H1 (cell line): ENCODE data around the gene SYDE1. TPM values are rescaled to one million over a fixed set of nuclear protein-coding genes. Genes with fewer than 3 reads are reported as not detected.

Source experiments
- CHD2 ChIP-seq: IDR thresholded peaks from 2 replicates; pipeline ENCODE4 v1.6.1; 2012; ENCODE audit warnings: low read length, improper control_type of control experiment
- CREB1 ChIP-seq: IDR thresholded peaks from 2 replicates; pipeline ENCODE4 v1.6.1; 2012; ENCODE audit warnings: inconsistent platforms
- GABPA ChIP-seq: IDR thresholded peaks from 2 replicates; pipeline ENCODE4 v1.6.1; 2011; ENCODE audit warnings: mild to moderate bottlenecking, low read length, moderate library complexity, borderline replicate concordance; ENCODE audit not compliant: insufficient read depth
- GTF2F1 ChIP-seq: IDR thresholded peaks from 2 replicates; pipeline ENCODE4 v1.6.1; 2012; ENCODE audit warnings: low read depth, low read length, improper control_type of control experiment, borderline replicate concordance
- KDM1A ChIP-seq: fragments of 200-600, 300-600 bp; sonication (generic); IDR thresholded peaks from 2 replicates; pipeline ENCODE4 v1.7.1; 2016; ENCODE audit warnings: mild to moderate bottlenecking, low read length, borderline replicate concordance
- PHF8 ChIP-seq: fragments of 200-600 bp; sonication (generic); conservative IDR thresholded peaks from 2 replicates; pipeline ENCODE4 v1.7.1; 2012; ENCODE audit warnings: low read depth, mild to moderate bottlenecking, inconsistent platforms, low read length, moderate library complexity
- RFX5 ChIP-seq: IDR thresholded peaks from 2 replicates; pipeline ENCODE4 v1.6.1; 2011; ENCODE audit warnings: low read depth, low read length, improper control_type of control experiment, borderline replicate concordance
- TAF7 ChIP-seq: optimal IDR thresholded peaks from 2 replicates; pipeline ENCODE3; 2011; ENCODE audit warnings: low read depth, mild to moderate bottlenecking, inconsistent platforms, low read length, moderate library complexity, borderline replicate concordance
- TCF12 ChIP-seq: IDR thresholded peaks from 2 replicates; pipeline ENCODE4 v1.6.1; 2011; ENCODE audit warnings: low read depth, mild to moderate bottlenecking, low read length
- ZNF274 ChIP-seq: IDR thresholded peaks from 2 replicates; pipeline ENCODE4 v1.7.0; 2012; ENCODE audit warnings: low read length, borderline replicate concordance; ENCODE audit errors: extremely low read depth
- polyA plus RNA-seq, 7 experiments: library from polyadenylated mRNA; depleted of rRNA in 3 of 7; stranded (reverse) in 5 of 7; unstranded in 2 of 7; fragments of >200 nt in 5 of 7; fragments of 200-250 nt in 2 of 7; gene quantifications; 1 replicate in 5 of 7; 2 replicates in 1 of 7; 4 replicates in 1 of 7; pipeline versions ENCODE4 v1.2.1 to v1.2.3, GENCODE V29; 2011 to 2013; ENCODE audit warnings: missing spikeins in 2 of 7, mixed read lengths in 2 of 7
- total RNA-seq: library from RNA; stranded (reverse); fragmentation: NEBNext Ultra II Directional; extraction: Animal tissue kit (Norgen Biotek cat#: 25700); gene quantifications from 2 replicates; pipeline ENCODE4 v1.2.1, GENCODE V29; 2021
- TF ChIP-seq, protein P1 (sequence below): fragments of 300-600 bp; sonication (generic); IDR thresholded peaks from 2 replicates; pipeline ENCODE4 v1.7.1; 2012; ENCODE audit warnings: low read length, moderate library complexity, mild to moderate bottlenecking, inconsistent platforms; ENCODE audit not compliant: insufficient replicate concordance

SYDE1 gene
- total and polyA plus RNA-seq, 2 of the 8 experiments (the other 6 are each of a cell fraction or from before 2014, with no cell fraction given): 12.0 to 16.8 TPM

- TF ChIP-seq, protein P1, sequence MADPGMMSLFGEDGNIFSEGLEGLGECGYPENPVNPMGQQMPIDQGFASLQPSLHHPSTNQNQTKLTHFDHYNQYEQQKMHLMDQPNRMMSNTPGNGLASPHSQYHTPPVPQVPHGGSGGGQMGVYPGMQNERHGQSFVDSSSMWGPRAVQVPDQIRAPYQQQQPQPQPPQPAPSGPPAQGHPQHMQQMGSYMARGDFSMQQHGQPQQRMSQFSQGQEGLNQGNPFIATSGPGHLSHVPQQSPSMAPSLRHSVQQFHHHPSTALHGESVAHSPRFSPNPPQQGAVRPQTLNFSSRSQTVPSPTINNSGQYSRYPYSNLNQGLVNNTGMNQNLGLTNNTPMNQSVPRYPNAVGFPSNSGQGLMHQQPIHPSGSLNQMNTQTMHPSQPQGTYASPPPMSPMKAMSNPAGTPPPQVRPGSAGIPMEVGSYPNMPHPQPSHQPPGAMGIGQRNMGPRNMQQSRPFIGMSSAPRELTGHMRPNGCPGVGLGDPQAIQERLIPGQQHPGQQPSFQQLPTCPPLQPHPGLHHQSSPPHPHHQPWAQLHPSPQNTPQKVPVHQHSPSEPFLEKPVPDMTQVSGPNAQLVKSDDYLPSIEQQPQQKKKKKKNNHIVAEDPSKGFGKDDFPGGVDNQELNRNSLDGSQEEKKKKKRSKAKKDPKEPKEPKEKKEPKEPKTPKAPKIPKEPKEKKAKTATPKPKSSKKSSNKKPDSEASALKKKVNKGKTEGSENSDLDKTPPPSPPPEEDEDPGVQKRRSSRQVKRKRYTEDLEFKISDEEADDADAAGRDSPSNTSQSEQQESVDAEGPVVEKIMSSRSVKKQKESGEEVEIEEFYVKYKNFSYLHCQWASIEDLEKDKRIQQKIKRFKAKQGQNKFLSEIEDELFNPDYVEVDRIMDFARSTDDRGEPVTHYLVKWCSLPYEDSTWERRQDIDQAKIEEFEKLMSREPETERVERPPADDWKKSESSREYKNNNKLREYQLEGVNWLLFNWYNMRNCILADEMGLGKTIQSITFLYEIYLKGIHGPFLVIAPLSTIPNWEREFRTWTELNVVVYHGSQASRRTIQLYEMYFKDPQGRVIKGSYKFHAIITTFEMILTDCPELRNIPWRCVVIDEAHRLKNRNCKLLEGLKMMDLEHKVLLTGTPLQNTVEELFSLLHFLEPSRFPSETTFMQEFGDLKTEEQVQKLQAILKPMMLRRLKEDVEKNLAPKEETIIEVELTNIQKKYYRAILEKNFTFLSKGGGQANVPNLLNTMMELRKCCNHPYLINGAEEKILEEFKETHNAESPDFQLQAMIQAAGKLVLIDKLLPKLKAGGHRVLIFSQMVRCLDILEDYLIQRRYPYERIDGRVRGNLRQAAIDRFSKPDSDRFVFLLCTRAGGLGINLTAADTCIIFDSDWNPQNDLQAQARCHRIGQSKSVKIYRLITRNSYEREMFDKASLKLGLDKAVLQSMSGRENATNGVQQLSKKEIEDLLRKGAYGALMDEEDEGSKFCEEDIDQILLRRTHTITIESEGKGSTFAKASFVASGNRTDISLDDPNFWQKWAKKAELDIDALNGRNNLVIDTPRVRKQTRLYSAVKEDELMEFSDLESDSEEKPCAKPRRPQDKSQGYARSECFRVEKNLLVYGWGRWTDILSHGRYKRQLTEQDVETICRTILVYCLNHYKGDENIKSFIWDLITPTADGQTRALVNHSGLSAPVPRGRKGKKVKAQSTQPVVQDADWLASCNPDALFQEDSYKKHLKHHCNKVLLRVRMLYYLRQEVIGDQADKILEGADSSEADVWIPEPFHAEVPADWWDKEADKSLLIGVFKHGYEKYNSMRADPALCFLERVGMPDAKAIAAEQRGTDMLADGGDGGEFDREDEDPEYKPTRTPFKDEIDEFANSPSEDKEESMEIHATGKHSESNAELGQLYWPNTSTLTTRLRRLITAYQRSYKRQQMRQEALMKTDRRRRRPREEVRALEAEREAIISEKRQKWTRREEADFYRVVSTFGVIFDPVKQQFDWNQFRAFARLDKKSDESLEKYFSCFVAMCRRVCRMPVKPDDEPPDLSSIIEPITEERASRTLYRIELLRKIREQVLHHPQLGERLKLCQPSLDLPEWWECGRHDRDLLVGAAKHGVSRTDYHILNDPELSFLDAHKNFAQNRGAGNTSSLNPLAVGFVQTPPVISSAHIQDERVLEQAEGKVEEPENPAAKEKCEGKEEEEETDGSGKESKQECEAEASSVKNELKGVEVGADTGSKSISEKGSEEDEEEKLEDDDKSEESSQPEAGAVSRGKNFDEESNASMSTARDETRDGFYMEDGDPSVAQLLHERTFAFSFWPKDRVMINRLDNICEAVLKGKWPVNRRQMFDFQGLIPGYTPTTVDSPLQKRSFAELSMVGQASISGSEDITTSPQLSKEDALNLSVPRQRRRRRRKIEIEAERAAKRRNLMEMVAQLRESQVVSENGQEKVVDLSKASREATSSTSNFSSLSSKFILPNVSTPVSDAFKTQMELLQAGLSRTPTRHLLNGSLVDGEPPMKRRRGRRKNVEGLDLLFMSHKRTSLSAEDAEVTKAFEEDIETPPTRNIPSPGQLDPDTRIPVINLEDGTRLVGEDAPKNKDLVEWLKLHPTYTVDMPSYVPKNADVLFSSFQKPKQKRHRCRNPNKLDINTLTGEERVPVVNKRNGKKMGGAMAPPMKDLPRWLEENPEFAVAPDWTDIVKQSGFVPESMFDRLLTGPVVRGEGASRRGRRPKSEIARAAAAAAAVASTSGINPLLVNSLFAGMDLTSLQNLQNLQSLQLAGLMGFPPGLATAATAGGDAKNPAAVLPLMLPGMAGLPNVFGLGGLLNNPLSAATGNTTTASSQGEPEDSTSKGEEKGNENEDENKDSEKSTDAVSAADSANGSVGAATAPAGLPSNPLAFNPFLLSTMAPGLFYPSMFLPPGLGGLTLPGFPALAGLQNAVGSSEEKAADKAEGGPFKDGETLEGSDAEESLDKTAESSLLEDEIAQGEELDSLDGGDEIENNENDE: no peak
- TF ChIP-seq KDM1A (no peak), ZNF274 (no peak), CREB1 (no peak), RFX5 (no peak), PHF8 (no peak), CHD2 (no peak), GTF2F1 (no peak), TCF12 (no peak), TAF7 (no peak), GABPA (no peak)
These were observed 33.9 kb downstream of the SYDE1 start (continued) for GRCh38 chr19:15141143-15141542.
